HCT116 (cell line): Measurements from ENCODE around the gene IL6R. TPM values are rescaled to one million over a fixed set of nuclear protein-coding genes. Genes with fewer than 3 reads are reported as not detected.

Experiments
- ATAC-seq: fragments of 200-7000 bp; cut with Tn5 transposase; 2 replicates; pipeline ENCODE4 v1.9.1; 2020; ENCODE audit warnings: mild to moderate bottlenecking, moderate library complexity
- BruUV-seq: library from RNA; stranded (reverse); fragments of 400-500 nt; replicated peaks from 2 replicates; lab custom pipeline; 2021; lab: Mats Ljungman, UMichigan
- CTCF ChIA-PET: fragments of 300-600 bp; sonication (Branson Sonifier 250); formaldehyde crosslinking; loops from one replicate; lab custom pipeline; 2021; ENCODE audit warnings: antibody characterized with exemption; lab: Charles Lee
- POLR2A ChIA-PET: fragments of 300-600, 350-600 bp; sonication (Branson Sonifier 250); formaldehyde crosslinking; loops from one replicate; lab custom pipeline; 2021; ENCODE audit warnings: antibody characterized with exemption; lab: Charles Lee
- RAD21 ChIA-PET, 2 experiments: fragments of 300-600 bp; sonication (Branson Sonifier 250); formaldehyde crosslinking; loops; one replicate each; lab custom pipeline; 2023; ENCODE audit warnings: low total read pairs in 2 of 2; ENCODE audit not compliant: uncharacterized antibody in 2 of 2, unreplicated experiment in 2 of 2, low non-redundant PET in 1 of 2; lab: Charles Lee
- DNase-seq: peaks from one replicate; pipeline ENCODE4 v3.0.0-alpha.2; 2010; ENCODE audit warnings: low read depth, low spot score
- H2AFZ ChIP-seq: fragments of 200-600 bp; shearing (Covaris generic), sonication (generic); 2 replicates; pipeline ENCODE4 v1.6.1; 2017; ENCODE audit warnings: low read depth, mixed run types, mixed read lengths, antibody characterized with exemption, low read length; ENCODE audit not compliant: poor library complexity, severe bottlenecking
- H3K27ac ChIP-seq: 2 replicates; pipeline ENCODE4 v1.5.1; 2012; ENCODE audit warnings: low read depth, low read length
- H3K27me3 ChIP-seq: fragments of 200-600 bp; sonication (generic); 2 replicates; pipeline ENCODE4 v1.6.1; 2016; ENCODE audit warnings: mixed run types, low read length, mixed read lengths; ENCODE audit not compliant: insufficient read depth
- H3K36me3 ChIP-seq, 2 experiments: fragments of 200-500 bp in 1 of 2; fragments of 200-600 bp in 1 of 2; sonication (Bioruptor generic) in 1 of 2; sonication (generic) in 1 of 2; 2 replicates each; pipeline versions ENCODE4 v1.5.1 to v1.6.1; 2014 to 2016; ENCODE audit warnings: low read length in 2 of 2, inconsistent platforms in 1 of 2, mixed read lengths in 1 of 2, mixed run types in 1 of 2; ENCODE audit not compliant: insufficient read depth in 2 of 2, control insufficient read depth in 1 of 2
- H3K4me1 ChIP-seq, 2 experiments: fragments of 200-600 bp in 1 of 2; sonication (generic) in 1 of 2; 2 replicates each; pipeline versions ENCODE4 v1.5.1 to v1.6.1; 2012 to 2017; ENCODE audit warnings: low read length in 2 of 2, inconsistent platforms in 1 of 2, mild to moderate bottlenecking in 1 of 2, mixed read lengths in 1 of 2, mixed run types in 1 of 2, moderate library complexity in 1 of 2; ENCODE audit not compliant: insufficient read depth in 2 of 2, control insufficient read depth in 1 of 2
- H3K4me2 ChIP-seq: fragments of 200-600 bp; sonication (generic); 2 replicates; pipeline ENCODE4 v1.6.1; 2017; ENCODE audit warnings: mixed run types, low read length, mixed read lengths
- H3K4me3 ChIP-seq, 2 experiments: fragments of 200-600 bp in 1 of 2; sonication (generic) in 1 of 2; replicated peaks in 1 of 2; 2 replicates each; pipeline ENCODE4 v1.5.1; 2011 to 2016; ENCODE audit warnings: low read length in 2 of 2, control low read depth in 1 of 2, low read depth in 1 of 2, mild to moderate bottlenecking in 1 of 2, mixed read lengths in 1 of 2, mixed run types in 1 of 2
- H3K79me2 ChIP-seq: fragments of 200-600 bp; sonication (generic); 2 replicates; pipeline ENCODE4 v1.6.1; 2017; ENCODE audit warnings: mild to moderate bottlenecking, mixed run types, low read length, moderate library complexity, mixed read lengths; ENCODE audit not compliant: insufficient read depth
- H3K9ac ChIP-seq: fragments of 200-600 bp; sonication (generic); 2 replicates; pipeline ENCODE4 v1.6.1; 2016; ENCODE audit warnings: low read length, mixed read lengths
- H3K9me2 ChIP-seq: fragments of 200-600 bp; sonication (generic), shearing (Covaris generic); 2 replicates; pipeline ENCODE4 v1.6.1; 2017; ENCODE audit warnings: mixed run types, mild to moderate bottlenecking, moderate library complexity; ENCODE audit not compliant: insufficient read depth
- H3K9me3 ChIP-seq, 2 experiments: fragments of 200-500 bp in 1 of 2; fragments of 200-600 bp in 1 of 2; sonication (Bioruptor generic) in 1 of 2; sonication (generic) in 1 of 2; 2 replicates each; pipeline ENCODE4 v1.6.1; 2014 to 2017; ENCODE audit warnings: low read length in 2 of 2, mixed read lengths in 2 of 2, inconsistent platforms in 1 of 2, low read depth in 1 of 2, mild to moderate bottlenecking in 1 of 2, mixed run types in 1 of 2, moderate library complexity in 1 of 2; ENCODE audit not compliant: control insufficient read depth in 1 of 2, insufficient read depth in 1 of 2
- H4K20me1 ChIP-seq: fragments of 200-600 bp; sonication (generic), shearing (Covaris generic); 2 replicates; pipeline ENCODE4 v1.6.1; 2017; ENCODE audit warnings: mixed run types, mild to moderate bottlenecking, moderate library complexity; ENCODE audit not compliant: insufficient read depth
- CEBPB ChIP-seq: IDR thresholded peaks from 2 replicates; pipeline ENCODE4 v1.6.1; 2012; ENCODE audit warnings: low read depth
- CTCF ChIP-seq, 3 experiments: fragments of 200-600 bp in 1 of 3; sonication (generic) in 1 of 3; IDR thresholded peaks in 2 of 3; conservative IDR thresholded peaks in 1 of 3; 2 replicates each; pipeline ENCODE4 v1.5.1; 2012 to 2017; ENCODE audit warnings: low read depth in 2 of 3, low read length in 2 of 3, antibody characterized with exemption in 1 of 3, borderline replicate concordance in 1 of 3, control low read depth in 1 of 3, mild to moderate bottlenecking in 1 of 3, mixed read lengths in 1 of 3, mixed run types in 1 of 3, moderate library complexity in 1 of 3; ENCODE audit not compliant: insufficient read depth in 1 of 3
- EZH2phosphoT487 ChIP-seq: fragments of 200-600 bp; IDR thresholded peaks from 2 replicates; pipeline ENCODE4 v1.6.1; 2018; ENCODE audit warnings: antibody characterized with exemption, borderline replicate concordance
- MAX ChIP-seq: IDR thresholded peaks from 2 replicates; pipeline ENCODE4 v1.6.1; 2012
- RAD21 ChIP-seq: IDR thresholded peaks from 2 replicates; pipeline ENCODE4 v1.6.1; 2012; ENCODE audit warnings: low read depth, mild to moderate bottlenecking
- REST ChIP-seq: IDR thresholded peaks from 2 replicates; pipeline ENCODE4 v1.6.1; 2012; ENCODE audit warnings: low read depth
- SP1 ChIP-seq: IDR thresholded peaks from 2 replicates; pipeline ENCODE4 v1.6.1; 2012; ENCODE audit warnings: low read depth
- TCF7L2 ChIP-seq: IDR thresholded peaks from 2 replicates; pipeline ENCODE4 v1.7.0; 2011; ENCODE audit warnings: borderline replicate concordance, inconsistent platforms; ENCODE audit not compliant: insufficient read depth, insufficient read length; ENCODE audit errors: extremely low read depth
- YY1 ChIP-seq: IDR thresholded peaks from 2 replicates; pipeline ENCODE4 v1.6.1; 2011; ENCODE audit warnings: low read length, low read depth, moderate library complexity, mild to moderate bottlenecking; ENCODE audit not compliant: insufficient replicate concordance; ENCODE audit errors: extremely low read depth
- ZBTB33 ChIP-seq: IDR thresholded peaks from 2 replicates; pipeline ENCODE4 v1.6.1; 2011; ENCODE audit warnings: mild to moderate bottlenecking, low read length, moderate library complexity; ENCODE audit not compliant: insufficient replicate concordance; ENCODE audit errors: extremely low read depth
- ZFX ChIP-seq: fragments of 450-650 bp; IDR thresholded peaks from 2 replicates; pipeline ENCODE4 v1.6.1; 2017
- intact Hi-C: fragments of 100-400 bp; cut with micrococcal nuclease; formaldehyde crosslinking; loops from 2 replicates; pipeline ENCODE4 v1.10.0; 2022
- total RNA-seq: library from RNA; stranded (reverse); gene quantifications from one replicate; pipeline ENCODE4 v1.2.1, GENCODE V29; 2021; ENCODE audit not compliant: unreplicated experiment

Gene IL6R
- total RNA-seq, 1 experiment from 2014 or later, result 6.8 TPM

GRCh38 chr1:154402409-154402921, 2.7 kb upstream of the IL6R start:
- H3K27ac ChIP-seq, result no peak overlapping the region
- no peaks in the 10 kb centered on the region; the same call in 1 of the 2 replicates for H3K27me3 ChIP-seq
- H2AFZ ChIP-seq, result no peak overlapping the region
- no peak for ATAC-seq
- no TSS peak for BruUV-seq
- peaks cover 22 to 29% of the 10 kb centered on the region in 2 experiments for H3K4me1 ChIP-seq
- no peaks in the 10 kb centered on the region for H3K79me2 ChIP-seq
- DNase-seq, result no peak
- TF ChIP-seq ZBTB33, result no peak
- no peak for TF ChIP-seq CTCF (IDR thresholded peaks at IDR 0.05 in 2 of 3, conservative IDR thresholded peaks at IDR 0.05 in 1 of 3; ENCODE audit: borderline replicate concordance in 1 of 3, insufficient read depth in 1 of 3, low read depth in 2 of 3, low read length in 2 of 3)
- TF ChIP-seq SP1, result no peak
- no peak for TF ChIP-seq TCF7L2
- no peak for TF ChIP-seq RAD21
- TF ChIP-seq MAX, result no peak
- TF ChIP-seq REST, result no peak
- no peak for TF ChIP-seq YY1
- no peak for TF ChIP-seq ZFX
- no peak for TF ChIP-seq CEBPB
- no peak for TF ChIP-seq EZH2phosphoT487
- no peak overlapping the region for H3K4me3 ChIP-seq
- no peak overlapping the region for H3K4me2 ChIP-seq
- H3K9me3 ChIP-seq, result no peaks in the 10 kb centered on the region
- no peak overlapping the region for H3K9ac ChIP-seq
- intact Hi-C loops, result no loop called here
- no peaks in the 10 kb centered on the region for H4K20me1 ChIP-seq
- RAD21 ChIA-PET, result no interaction called here
- CTCF ChIA-PET, result no interaction called here
- no peaks in the 10 kb centered on the region for H3K9me2 ChIP-seq
- H3K36me3 ChIP-seq, result no peaks in the 10 kb centered on the region
- POLR2A ChIA-PET, result no interaction called here
